NCI-H510A (cell line): ENCODE results near the gene METTL2B.
"Not testable (repeated sequence)": the region's sequence is repeated elsewhere in the genome, so short reads cannot be mapped to it uniquely, and the experiment has no call there.

Source experiments
- DNase-seq: peaks from one replicate; lab custom pipeline; 2025; lab: John Stamatoyannopoulos, UW

The METTL2B gene

GRCh38 chr7:128455543-128456254 lies 20.8 kb upstream of the METTL2B start, which contains the start of gene HILPDA:
TSS of gene HILPDA (plus strand) at chr7:128455878. CDS start at chr7:128457269, 1,391 bp downstream.
- DNase-seq: peak; percentile 51

- no peak for DNase-seq
These were observed 20.3 kb upstream of the METTL2B start for GRCh38 chr7:128456255-128456725.

GRCh38 chr7:128457385-128457784 lies 19.2 kb upstream of the METTL2B start:
- not testable (repeated sequence) for DNase-seq

- no peak for DNase-seq
These were observed 17.6 kb upstream of the METTL2B start for GRCh38 chr7:128458956-128459355.

- no peak for DNase-seq
These were observed 17.1 kb upstream of the METTL2B start for GRCh38 chr7:128459394-128459878.

GRCh38 chr7:128462460-128462859 lies 14.1 kb upstream of the METTL2B start:
- DNase-seq: no peak

DNA sequence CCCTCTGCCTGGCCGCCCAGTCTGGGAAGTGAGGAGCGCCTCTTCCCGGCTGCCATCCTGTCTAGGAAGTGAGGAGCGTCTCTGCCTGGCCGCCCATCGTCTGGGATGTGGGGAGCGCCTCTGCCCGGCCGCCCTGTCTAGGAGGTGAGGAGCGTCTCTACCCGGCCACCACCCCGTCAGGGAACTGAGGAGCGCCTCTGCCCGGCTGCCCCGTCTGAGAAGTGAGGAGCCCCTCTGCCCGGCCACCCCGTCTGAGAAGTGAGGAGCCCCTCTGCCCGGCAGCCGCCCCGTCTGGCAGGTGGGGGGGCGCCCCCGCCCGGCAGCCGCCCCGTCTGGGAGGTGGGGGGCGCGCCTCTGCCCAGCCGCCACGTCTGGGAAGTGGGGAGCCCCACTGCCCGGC lies 13.2 kb upstream of the METTL2B start:
- not testable (repeated sequence) for DNase-seq

DNA sequence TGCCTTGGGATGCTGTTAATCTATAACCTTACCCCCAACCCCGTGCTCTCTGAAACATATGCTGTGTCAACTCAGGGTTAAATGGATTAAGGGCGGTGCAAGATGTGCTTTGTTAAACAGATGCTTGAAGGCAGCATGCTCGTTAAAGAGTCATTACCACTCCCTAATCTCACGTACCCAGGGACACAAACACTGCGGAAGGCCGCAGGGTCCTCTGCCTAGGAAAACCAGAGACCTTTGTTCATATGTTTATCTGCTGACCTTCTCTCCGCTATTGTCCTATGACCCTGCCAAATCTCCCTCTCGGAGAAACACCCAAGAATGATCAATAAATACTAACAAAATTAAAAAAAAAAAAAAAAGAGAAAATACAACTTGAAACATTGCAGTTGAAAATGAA lies 12.6 kb upstream of the METTL2B start:
- not testable (repeated sequence) for DNase-seq

GRCh38 chr7:128466871-128467270 lies 9.7 kb upstream of the METTL2B start:
- DNase-seq: not testable (repeated sequence)

GRCh38 chr7:128477336-128477690 lies 765 bp downstream of the METTL2B start:
- DNase-seq: not testable (repeated sequence)

DNA sequence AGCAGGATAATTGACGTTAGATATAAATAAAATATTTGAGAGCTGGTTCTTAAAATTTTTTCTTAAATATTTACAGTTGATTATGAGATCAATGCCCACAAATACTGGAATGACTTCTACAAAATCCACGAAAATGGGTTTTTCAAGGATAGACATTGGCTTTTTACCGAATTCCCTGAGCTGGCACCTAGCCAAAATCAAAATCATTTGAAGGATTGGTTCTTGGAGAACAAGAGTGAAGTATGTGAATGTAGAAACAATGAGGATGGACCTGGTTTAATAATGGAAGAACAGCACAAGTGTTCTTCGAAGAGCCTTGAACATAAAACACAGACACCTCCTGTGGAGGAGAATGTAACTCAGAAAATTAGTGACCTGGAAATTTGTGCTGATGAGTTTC lies 2.5 kb downstream of the METTL2B start:
- not testable (repeated sequence) for DNase-seq

DNA sequence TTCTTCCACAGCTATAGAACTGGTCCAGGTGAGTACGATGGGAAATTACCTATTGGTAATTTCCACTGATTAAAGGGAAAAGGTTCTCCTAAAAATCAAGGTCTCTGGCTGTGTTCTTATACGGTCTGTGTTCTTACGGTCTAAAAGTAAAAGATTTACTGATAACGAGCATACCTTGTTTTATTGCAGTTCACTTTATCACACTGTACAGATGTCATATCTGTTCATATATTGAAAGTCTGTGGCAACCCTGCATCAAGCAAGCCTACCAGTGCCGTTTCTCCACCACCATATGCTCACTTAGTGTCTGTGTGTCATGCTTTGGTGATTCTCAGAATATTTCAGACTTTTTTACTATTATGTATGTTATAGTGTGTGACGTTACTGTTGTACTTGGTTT lies 11.6 kb downstream of the METTL2B start:
- not testable (repeated sequence) for DNase-seq

GRCh38 chr7:128497405-128497804 lies 20.9 kb downstream of the METTL2B start:
- no peak for DNase-seq

DNA sequence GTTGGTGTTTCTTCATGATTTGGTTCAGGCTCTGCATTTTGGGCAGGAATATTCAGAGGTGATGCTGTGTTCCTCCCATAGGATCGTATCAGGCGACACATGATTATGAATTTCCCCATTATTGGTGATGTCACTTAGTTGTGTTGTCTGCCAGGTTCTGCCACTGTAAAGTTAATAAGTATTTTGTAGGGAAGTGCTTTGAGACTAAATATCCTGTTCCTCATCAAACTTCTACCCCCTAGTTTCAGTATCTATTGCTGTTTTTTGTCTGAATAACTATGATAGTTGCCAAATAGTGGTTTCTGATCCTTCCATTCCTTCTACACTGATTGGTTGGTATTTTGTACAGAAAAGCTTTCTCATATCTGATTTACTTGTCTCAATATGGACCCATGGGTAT lies 28.9 kb downstream of the METTL2B start:
- DNase-seq: not testable (repeated sequence)

GRCh38 chr7:128506819-128507218 lies 30.3 kb downstream of the METTL2B start:
- DNase-seq: not testable (repeated sequence)

GRCh38 chr7:128507321-128507993 lies 30.9 kb downstream of the METTL2B start:
- not testable (repeated sequence) for DNase-seq

DNA sequence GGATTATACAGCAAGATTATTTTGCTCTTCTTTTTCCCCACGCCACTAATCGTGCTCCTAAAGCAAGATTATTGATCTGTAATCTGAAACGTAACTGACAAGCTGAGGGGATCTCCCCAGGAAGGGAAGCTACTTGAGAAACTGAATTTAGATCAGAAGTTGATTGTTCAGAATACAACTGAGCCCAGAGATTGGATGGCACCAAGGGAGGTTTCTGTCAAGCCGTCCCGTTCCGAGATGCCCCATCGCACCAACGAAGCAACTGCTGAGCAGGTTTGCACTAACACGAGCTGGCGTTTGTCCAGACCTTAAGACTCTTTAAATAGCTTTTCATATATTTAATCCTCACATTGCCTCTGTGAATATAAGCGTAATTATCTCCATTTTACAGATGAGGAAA lies 35.1 kb downstream of the METTL2B start:
- not testable (repeated sequence) for DNase-seq

DNA sequence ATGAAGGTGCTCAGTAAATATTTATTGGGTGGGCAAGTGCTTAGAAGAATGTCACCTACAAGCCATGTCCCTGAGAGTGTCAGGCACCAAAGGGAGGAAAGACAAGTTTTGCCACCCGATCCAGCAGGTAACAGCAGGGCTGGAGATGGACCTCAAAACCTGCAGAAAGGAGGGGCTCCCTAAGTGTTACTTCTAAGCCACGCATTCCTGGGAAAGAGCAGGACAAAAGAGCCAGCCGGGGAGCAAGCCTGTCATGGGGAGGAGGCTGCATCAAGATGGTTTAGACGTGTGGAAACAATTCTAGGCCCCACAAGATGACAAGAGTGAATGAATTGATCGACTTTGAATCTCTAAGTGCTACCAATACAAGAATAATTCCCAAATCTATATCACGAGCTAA lies 38.7 kb downstream of the METTL2B start:
- DNase-seq: not testable (repeated sequence)

- not testable (repeated sequence) for DNase-seq
These were observed 40.5 kb downstream of the METTL2B start for GRCh38 chr7:128517023-128517422.

DNA sequence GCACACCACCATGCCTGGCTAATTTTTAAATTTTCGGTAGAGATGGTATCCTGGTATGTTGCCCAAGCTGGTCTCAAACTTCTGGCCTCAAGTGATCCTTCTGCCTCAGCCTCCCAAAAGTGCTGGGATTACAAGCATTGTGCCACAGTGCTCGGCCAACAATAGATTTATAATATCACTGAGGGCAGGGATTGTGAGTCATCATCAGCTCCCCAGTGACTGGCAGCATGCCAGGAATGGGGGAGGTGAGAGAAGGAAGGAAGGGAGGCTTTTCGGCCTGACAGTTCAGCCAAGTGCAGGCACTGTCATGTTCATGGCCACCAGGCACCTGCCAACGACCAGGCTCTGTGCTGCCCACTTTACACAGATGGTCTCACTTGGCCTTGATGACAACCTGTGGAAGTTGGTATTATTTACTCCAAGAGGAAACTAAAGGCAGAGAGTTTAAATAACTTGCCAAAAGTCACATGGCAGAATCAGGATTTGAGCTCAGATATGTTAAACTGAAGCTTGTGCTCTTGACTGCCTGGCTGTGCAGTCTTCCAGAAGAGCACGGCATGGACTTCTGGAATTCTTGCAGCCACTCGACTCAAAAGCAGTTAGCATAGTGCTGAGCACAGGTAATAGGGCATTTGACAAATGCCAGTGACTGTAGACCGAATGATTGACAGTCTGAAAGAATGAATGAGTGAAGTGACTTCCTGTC lies 46.8 kb downstream of the METTL2B start:
- peak; percentile 5 for DNase-seq

DNA sequence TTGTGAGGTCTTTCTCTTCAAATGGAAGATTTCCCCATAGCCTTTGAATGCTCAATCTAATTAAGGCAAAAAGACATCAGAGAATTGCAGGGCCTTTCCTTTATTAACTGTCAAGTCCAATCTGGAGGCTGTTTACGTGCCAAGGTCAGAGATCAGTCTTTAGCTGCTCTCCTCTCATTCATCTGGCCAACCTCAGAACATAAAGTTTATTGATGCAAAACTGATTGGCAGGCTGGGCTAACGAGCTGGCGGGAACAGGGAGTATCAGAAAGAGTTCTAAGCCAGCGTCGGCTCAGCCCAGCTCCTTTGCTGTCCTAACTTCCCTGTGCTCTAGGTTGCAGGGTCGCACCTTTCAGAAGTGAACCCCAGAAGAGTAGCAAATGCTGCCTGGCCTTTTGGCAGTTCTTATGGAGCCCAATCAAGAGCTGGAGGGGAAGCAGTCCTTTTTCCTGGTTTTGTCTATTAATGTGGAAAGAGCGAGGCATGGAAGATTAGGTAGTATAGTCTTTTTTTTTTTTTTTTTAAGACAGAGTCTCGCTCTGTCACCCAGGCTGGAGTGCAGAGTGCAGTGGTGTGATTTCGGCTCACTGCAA lies 47.5 kb downstream of the METTL2B start:
- DNase-seq: not testable (repeated sequence)

DNA sequence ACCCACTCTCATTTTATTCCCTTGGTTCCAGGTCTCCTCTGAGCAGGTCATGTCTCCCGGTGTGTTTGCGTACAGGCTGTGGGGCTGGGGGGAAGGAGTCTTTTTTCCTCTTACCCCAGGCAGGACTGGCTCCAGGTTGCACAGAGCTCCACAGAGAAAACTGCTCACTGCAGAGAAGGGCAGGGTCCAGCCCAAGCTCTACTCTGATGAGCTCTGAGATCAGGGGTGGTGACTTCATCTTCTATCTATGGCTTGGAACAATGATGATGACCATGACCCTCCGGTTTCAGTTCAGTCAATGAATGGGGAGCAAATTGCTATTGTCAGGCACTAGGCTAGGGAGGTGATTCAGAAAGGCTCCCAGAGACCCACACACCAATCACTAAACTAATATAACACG lies 49.0 kb downstream of the METTL2B start:
- not testable (repeated sequence) for DNase-seq
